Body of pancreas (tissue), 4 donors: ENCODE measurements around the gene ZNF180. TPM values are rescaled to one million over a fixed set of nuclear protein-coding genes. Genes with fewer than 3 reads are reported as not detected.

Source experiments
- ATAC-seq: fragments of 150-250 bp; one replicate; pipeline ENCODE4 v1.9.1; 2016
- DNase-seq, 4 donors: peaks; one replicate each; pipeline ENCODE4 v3.0.0-alpha.2; 2019
- H3K27ac ChIP-seq, 4 donors: fragments of 200-600 bp; sonication (generic); 1 replicate in 3 of 4; 2 replicates in 1 of 4; pipeline versions ENCODE4 v1.5.1 to v1.6.1; 2016 to 2019; ENCODE audit warnings: mild to moderate bottlenecking in 1 of 4, mixed read lengths in 1 of 4, moderate library complexity in 1 of 4
- H3K27me3 ChIP-seq, 2 donors: fragments of 200-600 bp; sonication (generic); one replicate each; pipeline ENCODE4 v1.6.0; 2016; ENCODE audit warnings: mild to moderate bottlenecking in 1 of 2
- H3K36me3 ChIP-seq, 2 donors: fragments of 200-600 bp; sonication (generic); replicated peaks in 1 of 2; 2 replicates each; pipeline ENCODE4 v1.5.1; 2016; ENCODE audit warnings: low read depth in 2 of 2; ENCODE audit not compliant: insufficient read depth in 1 of 2
- H3K4me1 ChIP-seq: fragments of 200-600 bp; sonication (generic); one replicate; pipeline ENCODE4 v1.6.0; 2016
- H3K4me3 ChIP-seq, 2 donors: fragments of 200-600 bp; sonication (generic); 1 replicate in 1 of 2; 2 replicates in 1 of 2; pipeline ENCODE4 v1.5.1; 2016 to 2019
- H3K9me3 ChIP-seq, 3 donors: fragments of 200-600 bp; sonication (generic); 1 replicate in 2 of 3; 2 replicates in 1 of 3; pipeline ENCODE4 v1.5.1; 2016
- CTCF ChIP-seq, 7 experiments: fragments of 450-650 bp in 4 of 7; fragments of 200-600 bp in 3 of 7; sonication (generic) in 3 of 7; IDR thresholded peaks; one replicate each; pipeline ENCODE4 v1.5.1; 2016 to 2019; ENCODE audit warnings: antibody characterized with exemption in 7 of 7
- POLR2A ChIP-seq, 3 donors: fragments of 450-650 bp; IDR thresholded peaks; one replicate each; pipeline ENCODE4 v1.6.1; 2016; ENCODE audit warnings: antibody characterized with exemption in 3 of 3, mild to moderate bottlenecking in 2 of 3
- WGBS, 2 donors: methylation state at CpG; one replicate each; pipeline ENCODE4 v1.1.5; 2017; 5-methylcytosine and 5-hydroxymethylcytosine counted together
- intact Hi-C: fragments of 100-400 bp; cut with DNase I; formaldehyde crosslinking; loops from one replicate; pipeline ENCODE4 v1.15.1; 2023
- total RNA-seq, 2 donors: library from RNA; depleted of rRNA; stranded (reverse); fragments of >200 nt; gene quantifications; one replicate each; pipeline ENCODE4 v1.1.0, GENCODE V29; 2016

ZNF180 gene
- total RNA-seq, 2 donors from 2014 or later, result 2.6 to 12.2 TPM

GRCh38 chr19:44521370-44521769 lies 21.0 kb upstream of the ZNF180 start:
- no peak overlapping the region for H3K27ac ChIP-seq
- TF ChIP-seq CTCF (IDR thresholded peaks at IDR 0.05) (no peak), POLR2A (IDR thresholded peaks at IDR 0.05) (no peak)
- ATAC-seq (no peak), DNase-seq (no peak)
- WGBS, 2 donors, result 73 to 76% methylated on average over 2 of the region's 2 CpGs
- no peaks in the 10 kb centered on the region for H3K36me3 ChIP-seq
- H3K27me3 ChIP-seq, result no peaks in the 10 kb centered on the region
- intact Hi-C loops, result no loop called here
- no peaks in the 10 kb centered on the region for H3K4me1 ChIP-seq
- no peaks in the 10 kb centered on the region for H3K9me3 ChIP-seq
- no peak overlapping the region for H3K4me3 ChIP-seq

GRCh38 chr19:44517146-44517545 lies 16.8 kb upstream of the ZNF180 start:
- DNase-seq (no peak), ATAC-seq (no peak)
- intact Hi-C loops, result no loop called here
- WGBS, 2 donors, result 66 to 68% methylated on average over 6 to 7 of the region's 7 CpGs
- no peak overlapping the region for H3K4me3 ChIP-seq
- no peak overlapping the region for H3K27ac ChIP-seq
- TF ChIP-seq CTCF (IDR thresholded peaks at IDR 0.05) (no peak), POLR2A (IDR thresholded peaks at IDR 0.05) (no peak)
- no peaks in the 10 kb centered on the region for H3K9me3 ChIP-seq
- H3K4me1 ChIP-seq, result no peaks in the 10 kb centered on the region
- no peaks in the 10 kb centered on the region for H3K36me3 ChIP-seq
- no peaks in the 10 kb centered on the region for H3K27me3 ChIP-seq

- Histone ChIP-seq H3K36me3 (no peaks in the 10 kb centered on the region), H3K27me3 (no peaks in the 10 kb centered on the region), H3K4me3 (no peak overlapping the region), H3K9me3 (no peaks in the 10 kb centered on the region), H3K4me1 (no peaks in the 10 kb centered on the region), H3K27ac (no peak overlapping the region)
- TF ChIP-seq CTCF (IDR thresholded peaks at IDR 0.05), result no peak
- no peak for TF ChIP-seq POLR2A (IDR thresholded peaks at IDR 0.05)
- no peak for DNase-seq
- intact Hi-C loops, result no loop called here
- ATAC-seq, result no peak
- WGBS, 2 donors, result 68 to 88% methylated on average over 1 of the region's 1 CpG
These were observed 15.6 kb upstream of the ZNF180 start for GRCh38 chr19:44515907-44516306.

- H3K27ac ChIP-seq, result no peak overlapping the region
- 64 to 66% methylated on average over 3 of the region's 3 CpGs for WGBS, 2 donors
- DNase-seq (no peak), ATAC-seq (no peak)
- no peaks in the 10 kb centered on the region for H3K36me3 ChIP-seq
- TF ChIP-seq CTCF (IDR thresholded peaks at IDR 0.05) (no peak), POLR2A (IDR thresholded peaks at IDR 0.05) (no peak)
- no peak overlapping the region for H3K4me3 ChIP-seq
- no peaks in the 10 kb centered on the region for H3K27me3 ChIP-seq
- intact Hi-C loops, result no loop called here
- no peaks in the 10 kb centered on the region for H3K4me1 ChIP-seq
- no peaks in the 10 kb centered on the region for H3K9me3 ChIP-seq
These were observed 14.7 kb upstream of the ZNF180 start for GRCh38 chr19:44515031-44515430.
